Fibroblast of lung (primary cell): ENCODE measurements around the gene TSC22D1.

ENCODE experiments used
- CTCF ChIP-seq, 2 donors: IDR thresholded peaks in 1 of 2; conservative IDR thresholded peaks in 1 of 2; 1 replicate in 1 of 2; 2 replicates in 1 of 2; pipeline ENCODE4 v1.5.1; 2011 to 2012; ENCODE audit warnings: low read length in 2 of 2, control low read depth in 1 of 2, inconsistent platforms in 1 of 2, low read depth in 1 of 2, mild to moderate bottlenecking in 1 of 2
- EZH2 ChIP-seq: IDR thresholded peaks from 2 replicates; pipeline ENCODE4 v1.5.1; 2012; ENCODE audit warnings: low read length, control low read depth, mild to moderate bottlenecking; ENCODE audit errors: missing control alignments

- no peak for TF ChIP-seq EZH2
- no peak for TF ChIP-seq CTCF (conservative IDR thresholded peaks at IDR 0.05 in 1 of 2, IDR thresholded peaks at IDR 0.05 in 1 of 2; ENCODE audit: low read depth in 1 of 2, low read length in 2 of 2)
These were observed 78.3 kb downstream of the TSC22D1 start for GRCh38 chr13:44497801-44498200.
